Upper lobe of left lung (tissue), 4 donors: ENCODE data around the gene CACNB4.

Source experiments
- EP300 ChIP-seq, 4 donors: sonication (generic); formaldehyde crosslinking; IDR thresholded peaks; one replicate each; pipeline ENCODE4 v1.5.1; 2017; ENCODE audit warnings: antibody characterized with exemption in 4 of 4, control low read depth in 2 of 4
- POLR2A ChIP-seq, 4 donors: fragments of 450-650 bp; IDR thresholded peaks; one replicate each; pipeline ENCODE4 v1.5.1; 2016 to 2017; ENCODE audit warnings: antibody characterized with exemption in 4 of 4, mild to moderate bottlenecking in 2 of 4
- POLR2AphosphoS5 ChIP-seq, 2 donors: sonication (generic); formaldehyde crosslinking; IDR thresholded peaks; one replicate each; pipeline ENCODE4 v1.5.1; 2017; ENCODE audit warnings: antibody characterized with exemption in 2 of 2
- TF ChIP-seq, protein P1 (sequence below), 6 experiments: fragments of 450-650 bp in 4 of 6; fragments of 200-600 bp in 2 of 6; sonication (generic) in 2 of 6; IDR thresholded peaks; one replicate each; pipeline ENCODE4 v1.5.1; 2016 to 2019; ENCODE audit warnings: antibody characterized with exemption in 6 of 6

DNA sequence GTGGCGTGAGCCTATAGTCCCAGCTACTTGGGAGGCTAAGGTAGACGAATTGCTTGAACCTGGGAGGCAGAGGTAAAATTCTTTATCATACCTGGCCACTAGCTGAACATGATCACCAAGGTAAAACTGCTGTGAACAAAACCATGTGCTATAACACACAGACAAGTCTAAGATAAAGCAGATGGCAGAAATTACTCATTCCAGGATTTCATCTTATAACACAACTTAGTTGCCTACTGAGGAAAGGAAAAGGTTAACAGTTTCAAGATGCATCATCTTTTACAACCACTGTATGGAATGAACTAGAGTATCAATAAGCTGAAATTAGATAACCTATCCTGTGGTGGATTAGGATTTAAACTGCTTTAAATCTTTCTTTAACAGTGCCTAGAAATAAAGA is 278.9 kb downstream of the CACNB4 start:
- TF ChIP-seq, protein P1, sequence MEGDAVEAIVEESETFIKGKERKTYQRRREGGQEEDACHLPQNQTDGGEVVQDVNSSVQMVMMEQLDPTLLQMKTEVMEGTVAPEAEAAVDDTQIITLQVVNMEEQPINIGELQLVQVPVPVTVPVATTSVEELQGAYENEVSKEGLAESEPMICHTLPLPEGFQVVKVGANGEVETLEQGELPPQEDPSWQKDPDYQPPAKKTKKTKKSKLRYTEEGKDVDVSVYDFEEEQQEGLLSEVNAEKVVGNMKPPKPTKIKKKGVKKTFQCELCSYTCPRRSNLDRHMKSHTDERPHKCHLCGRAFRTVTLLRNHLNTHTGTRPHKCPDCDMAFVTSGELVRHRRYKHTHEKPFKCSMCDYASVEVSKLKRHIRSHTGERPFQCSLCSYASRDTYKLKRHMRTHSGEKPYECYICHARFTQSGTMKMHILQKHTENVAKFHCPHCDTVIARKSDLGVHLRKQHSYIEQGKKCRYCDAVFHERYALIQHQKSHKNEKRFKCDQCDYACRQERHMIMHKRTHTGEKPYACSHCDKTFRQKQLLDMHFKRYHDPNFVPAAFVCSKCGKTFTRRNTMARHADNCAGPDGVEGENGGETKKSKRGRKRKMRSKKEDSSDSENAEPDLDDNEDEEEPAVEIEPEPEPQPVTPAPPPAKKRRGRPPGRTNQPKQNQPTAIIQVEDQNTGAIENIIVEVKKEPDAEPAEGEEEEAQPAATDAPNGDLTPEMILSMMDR (IDR thresholded peaks at IDR 0.05), result no peak
- TF ChIP-seq EP300 (IDR thresholded peaks at IDR 0.05) (no peak), POLR2A (IDR thresholded peaks at IDR 0.05) (no peak), POLR2AphosphoS5 (IDR thresholded peaks at IDR 0.05) (no peak)
